Left ventricle myocardium inferior (tissue), 1 donor: Measurements from ENCODE around the gene CPB2. TPM values are rescaled to one million over a fixed set of nuclear protein-coding genes. Genes with fewer than 3 reads are reported as not detected.

Source experiments
- DNase-seq: peaks from one replicate; pipeline ENCODE4 v3.0.0-alpha.2; 2020
- H3K27ac ChIP-seq: fragments of 200-600 bp; replicated peaks from 2 replicates; pipeline ENCODE4 v1.8.0; 2021
- H3K27me3 ChIP-seq: fragments of 200-600 bp; 2 replicates; pipeline ENCODE4 v1.8.0; 2021; ENCODE audit warnings: low read depth
- H3K36me3 ChIP-seq: fragments of 200-600 bp; 2 replicates; pipeline ENCODE4 v1.8.0; 2021
- H3K4me1 ChIP-seq: fragments of 200-600 bp; 2 replicates; pipeline ENCODE4 v1.8.0; 2021
- H3K4me3 ChIP-seq: fragments of 200-600 bp; 2 replicates; pipeline ENCODE4 v1.8.0; 2021; ENCODE audit warnings: mild to moderate bottlenecking, moderate library complexity
- H3K9me3 ChIP-seq: fragments of 200-600 bp; replicated peaks from 2 replicates; pipeline ENCODE4 v1.8.0; 2021
- intact Hi-C: fragments of 100-400 bp; cut with micrococcal nuclease; formaldehyde crosslinking; loops from one replicate; pipeline ENCODE4 v1.11.0; 2022
- total RNA-seq: library from RNA; stranded (reverse); fragmentation: NEBNext Ultra II Directional; extraction: Animal tissue kit (Norgen Biotek cat#: 25700); gene quantifications from one replicate; pipeline ENCODE4 v1.2.1, GENCODE V29; 2021
- TF ChIP-seq, protein P1 (sequence below): fragments of 200-600 bp; IDR thresholded peaks from 2 replicates; pipeline ENCODE4 v1.8.0; 2021; ENCODE audit warnings: antibody characterized with exemption, mild to moderate bottlenecking, borderline replicate concordance
- donor health status: DM: no; HTN: yes; CAD: no; lungs with severe emphysema.

CPB2 gene
- total RNA-seq, 1 donor from 2014 or later = not detected

GRCh38 chr13:46045424-46045823 lies 59.4 kb downstream of the CPB2 start:
- H3K4me3 ChIP-seq = no peak overlapping the region
- intact Hi-C loops = no loop called here
- H3K9me3 ChIP-seq = no peaks in the 10 kb centered on the region
- TF ChIP-seq, protein P1, sequence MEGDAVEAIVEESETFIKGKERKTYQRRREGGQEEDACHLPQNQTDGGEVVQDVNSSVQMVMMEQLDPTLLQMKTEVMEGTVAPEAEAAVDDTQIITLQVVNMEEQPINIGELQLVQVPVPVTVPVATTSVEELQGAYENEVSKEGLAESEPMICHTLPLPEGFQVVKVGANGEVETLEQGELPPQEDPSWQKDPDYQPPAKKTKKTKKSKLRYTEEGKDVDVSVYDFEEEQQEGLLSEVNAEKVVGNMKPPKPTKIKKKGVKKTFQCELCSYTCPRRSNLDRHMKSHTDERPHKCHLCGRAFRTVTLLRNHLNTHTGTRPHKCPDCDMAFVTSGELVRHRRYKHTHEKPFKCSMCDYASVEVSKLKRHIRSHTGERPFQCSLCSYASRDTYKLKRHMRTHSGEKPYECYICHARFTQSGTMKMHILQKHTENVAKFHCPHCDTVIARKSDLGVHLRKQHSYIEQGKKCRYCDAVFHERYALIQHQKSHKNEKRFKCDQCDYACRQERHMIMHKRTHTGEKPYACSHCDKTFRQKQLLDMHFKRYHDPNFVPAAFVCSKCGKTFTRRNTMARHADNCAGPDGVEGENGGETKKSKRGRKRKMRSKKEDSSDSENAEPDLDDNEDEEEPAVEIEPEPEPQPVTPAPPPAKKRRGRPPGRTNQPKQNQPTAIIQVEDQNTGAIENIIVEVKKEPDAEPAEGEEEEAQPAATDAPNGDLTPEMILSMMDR = no peak
- H3K36me3 ChIP-seq = peaks cover 12% of the 10 kb centered on the region
- H3K27ac ChIP-seq = no peak overlapping the region
- peaks cover 27% of the 10 kb centered on the region for H3K4me1 ChIP-seq
- H3K27me3 ChIP-seq = no peaks in the 10 kb centered on the region
- DNase-seq = no peak

- TF ChIP-seq, protein P1 = no peak
- intact Hi-C loops = no loop called here
These were observed 61.2 kb downstream of the CPB2 start for GRCh38 chr13:46043647-46044046.

DNA sequence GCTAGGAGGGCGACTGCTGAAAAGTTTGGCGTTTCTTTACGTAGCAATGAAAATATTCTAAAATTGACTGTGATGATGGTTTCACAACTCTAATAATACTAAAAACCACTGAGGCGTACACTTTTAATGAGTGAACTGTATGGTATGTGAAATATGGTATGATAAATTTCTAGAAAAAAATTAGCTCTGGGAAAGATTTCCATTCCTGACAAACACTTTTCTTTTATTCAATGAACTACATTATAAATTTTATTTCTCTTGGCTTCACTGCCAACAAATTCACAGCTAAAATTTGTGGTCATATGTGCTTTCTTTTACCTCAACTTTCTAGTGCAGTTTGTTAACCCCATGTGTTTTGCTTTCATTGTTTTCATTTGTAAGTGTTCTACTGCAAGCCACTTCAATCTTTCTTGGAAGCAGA lies 63.4 kb downstream of the CPB2 start:
- Histone ChIP-seq H3K36me3 (peaks cover 36% of the 10 kb centered on the region), H3K4me3 (no peak overlapping the region), H3K27ac (no peak overlapping the region), H3K27me3 (no peaks in the 10 kb centered on the region), H3K9me3 (no peaks in the 10 kb centered on the region), H3K4me1 (peaks cover 11% of the 10 kb centered on the region)
- TF ChIP-seq, protein P1 = no peak
- intact Hi-C loops = no loop called here
- DNase-seq = no peak

More at GRCh38 chr13:46043647-46044046, 61.2 kb downstream of the CPB2 start:
- Histone ChIP-seq H3K4me1 (peaks cover 14% of the 10 kb centered on the region), H3K4me3 (no peak overlapping the region), H3K27ac (no peak overlapping the region), H3K9me3 (no peaks in the 10 kb centered on the region), H3K27me3 (no peaks in the 10 kb centered on the region), H3K36me3 (peaks cover 27% of the 10 kb centered on the region)
- DNase-seq = no peak

DNA sequence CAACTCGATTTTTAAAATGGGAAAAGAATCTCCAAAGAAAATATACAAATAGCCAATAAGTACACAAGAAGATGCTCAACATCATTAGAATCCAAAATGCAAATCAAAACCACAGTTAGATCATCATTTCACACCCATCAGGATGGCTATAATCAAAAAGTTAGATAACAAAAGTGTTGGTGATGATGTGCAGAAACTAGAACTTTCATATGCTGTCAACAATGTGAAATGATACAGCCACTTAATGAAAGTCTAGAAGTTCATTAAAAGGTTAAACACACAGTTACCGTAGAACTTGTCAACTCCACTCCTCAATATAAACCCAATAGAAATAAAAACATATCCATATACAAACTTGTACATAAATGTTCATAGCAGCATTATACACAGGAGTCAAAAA lies 64.1 kb downstream of the CPB2 start:
- H3K27me3 ChIP-seq = no peaks in the 10 kb centered on the region

GRCh38 chr13:46039411-46040182 lies 65.2 kb downstream of the CPB2 start:
- Histone ChIP-seq H3K36me3 (peaks cover 41% of the 10 kb centered on the region), H3K9me3 (no peaks in the 10 kb centered on the region), H3K4me1 (peaks cover under 1% of the 10 kb centered on the region), H3K4me3 (no peak overlapping the region), H3K27me3 (no peaks in the 10 kb centered on the region), H3K27ac (no peak overlapping the region)
- intact Hi-C loops = no loop called here
- no peak for DNase-seq
- TF ChIP-seq, protein P1 = no peak

More for the DNA sequence above, 64.1 kb downstream of the CPB2 start:
- H3K4me3 ChIP-seq = no peak overlapping the region
- H3K36me3 ChIP-seq = peaks cover 40% of the 10 kb centered on the region
- H3K4me1 ChIP-seq = peaks cover 11% of the 10 kb centered on the region
- intact Hi-C loops = no loop called here
- H3K9me3 ChIP-seq = no peaks in the 10 kb centered on the region
- H3K27ac ChIP-seq = no peak overlapping the region
- no peak for DNase-seq
- TF ChIP-seq, protein P1 = no peak
